Measurements from ENCODE around the gene RGS9.
"Not testable (repeated sequence)": the region's sequence is repeated elsewhere in the genome, so short reads cannot be mapped to it uniquely, and the experiment has no call there.

GRCh38 chr17:65092721-65093356, 44.3 kb upstream of the RGS9 start:
- TF ChIP-seq NFRKB (IDR thresholded peaks at IDR 0.05); ARNT (IDR thresholded peaks at IDR 0.05); SP1 (IDR thresholded peaks at IDR 0.05); BHLHE40 (IDR thresholded peaks at IDR 0.05; ENCODE audit: borderline replicate concordance); SUZ12 (IDR thresholded peaks at IDR 0.05); L3MBTL2 (conservative IDR thresholded peaks at IDR 0.05); HDGF (IDR thresholded peaks at IDR 0.05; ENCODE audit: borderline replicate concordance); ZNF384 (IDR thresholded peaks at IDR 0.05); LEF1 (IDR thresholded peaks at IDR 0.05; ENCODE audit: borderline replicate concordance); FOXM1 (IDR thresholded peaks at IDR 0.05; ENCODE audit: borderline replicate concordance); ELF4 (IDR thresholded peaks at IDR 0.05): not testable (repeated sequence)

Measured in HEK293T (cell line).